BLaER1 treated with 17β-estradiol and CSF1 and Interleukin-3, amounts not matched to agents 10 nM and 100 nM (cell line): ENCODE data around the gene ARHGEF1.

Experiments used
- H3K27ac ChIP-seq, 11 experiments: shearing (Covaris generic); formaldehyde crosslinking; 2 replicates each; pipeline ENCODE4 v1.8.1; 2022
- H3K27me3 ChIP-seq, 11 experiments: shearing (Covaris generic); formaldehyde crosslinking; 2 replicates each; pipeline ENCODE4 v1.8.1; 2022
- H3K36me3 ChIP-seq, 11 experiments: shearing (Covaris generic); formaldehyde crosslinking; 2 replicates each; pipeline ENCODE4 v1.8.1; 2022
- H3K4me1 ChIP-seq, 10 experiments: shearing (Covaris generic); formaldehyde crosslinking; 2 replicates each; pipeline ENCODE4 v1.8.1; 2022
- H3K4me2 ChIP-seq, 11 experiments: shearing (Covaris generic); formaldehyde crosslinking; 2 replicates each; pipeline ENCODE4 v1.8.1; 2022
- H3K4me3 ChIP-seq, 10 experiments: shearing (Covaris generic); formaldehyde crosslinking; 2 replicates each; pipeline ENCODE4 v1.8.1; 2022
- H3K9ac ChIP-seq, 11 experiments: shearing (Covaris generic); formaldehyde crosslinking; 2 replicates each; pipeline ENCODE4 v1.8.1; 2022
- H3K9me3 ChIP-seq, 11 experiments: shearing (Covaris generic); formaldehyde crosslinking; replicated peaks in 1 of 11; 2 replicates each; pipeline ENCODE4 v1.8.1; 2022
- H4K20me1 ChIP-seq, 11 experiments: shearing (Covaris generic); formaldehyde crosslinking; 2 replicates each; pipeline ENCODE4 v1.8.1; 2022
- Cebpa-rat ChIP-seq, 11 experiments: shearing (Covaris generic); IDR thresholded peaks; 2 replicates each; pipeline ENCODE4 v1.8.1; 2022

Gene ARHGEF1

GRCh38 chr19:41883821-41884733, 1.1 kb downstream of the ARHGEF1 start:
- no peak for TF ChIP-seq Cebpa-rat (IDR thresholded peaks at IDR 0.05)
- Histone ChIP-seq H3K9me3 (no peaks in the 10 kb centered on the region), H3K27me3 (no peaks in the 10 kb centered on the region), H3K4me1 (peaks cover 64 to 83% (median 79%) of the 10 kb centered on the region in 10 experiments), H3K9ac (peak overlapping the region; percentile 86 to 97 (median 95)), H3K4me2 (peak overlapping the region; percentile 82 to 99 (median 98)), H3K4me3 (peak overlapping the region; percentile 73 to 96 (median 88)), H3K36me3 (peaks cover 14 to 52% (median 29%) of the 10 kb centered on the region in 11 experiments), H4K20me1 (peaks cover 46 to 52% (median 48%) of the 10 kb centered on the region in 11 experiments), H3K27ac (peak overlapping the region; percentile 76 to 98 (median 96))

- H4K20me1 ChIP-seq = peaks cover 61 to 79% (median 77%) of the 10 kb centered on the region in 11 experiments
- peak overlapping the region; percentile 61 to 97 (median 86) for H3K9ac ChIP-seq
- peak overlapping the region; percentile 82 to 99 (median 98) for H3K4me2 ChIP-seq
- peaks cover 29 to 64% (median 48%) of the 10 kb centered on the region in 11 experiments for H3K36me3 ChIP-seq
- H3K27ac ChIP-seq = peak overlapping the region in 10 of 11 experiments; percentile 50 to 98 (median 80); a peak in 19 of 22 replicates
- no peaks in the 10 kb centered on the region for H3K27me3 ChIP-seq
- H3K4me3 ChIP-seq = peak overlapping the region in 9 of 10 experiments; percentile 20 to 94 (median 50); a peak in 18 of 20 replicates
- H3K4me1 ChIP-seq = peaks cover 46 to 80% (median 72%) of the 10 kb centered on the region in 10 experiments
- TF ChIP-seq Cebpa-rat (IDR thresholded peaks at IDR 0.05) = no peak
- H3K9me3 ChIP-seq = no peaks in the 10 kb centered on the region
Measured at GRCh38 chr19:41886761-41887710, 4.1 kb downstream of the ARHGEF1 start.

- peak overlapping the region in 8 of 10 experiments; percentile 37 to 94 (median 52); a peak in 16 of 20 replicates for H3K4me3 ChIP-seq
- H3K9ac ChIP-seq = peak overlapping the region; percentile 61 to 97 (median 86); a peak in 21 of 22 replicates
- peak overlapping the region in 10 of 11 experiments; percentile 50 to 98 (median 80); a peak in 19 of 22 replicates for H3K27ac ChIP-seq
Measured at GRCh38 chr19:41887711-41888382, 4.9 kb downstream of the ARHGEF1 start.

GRCh38 chr19:41888926-41889325, 5.9 kb downstream of the ARHGEF1 start:
- H3K27me3 ChIP-seq = no peaks in the 10 kb centered on the region
- peaks cover 62 to 92% (median 87%) of the 10 kb centered on the region in 11 experiments for H4K20me1 ChIP-seq
- peaks cover 38 to 76% (median 58%) of the 10 kb centered on the region in 11 experiments for H3K36me3 ChIP-seq
- peaks cover 42 to 84% (median 75%) of the 10 kb centered on the region in 10 experiments for H3K4me1 ChIP-seq
- H3K9me3 ChIP-seq = no peaks in the 10 kb centered on the region
- peak overlapping the region in 2 of 11 experiments; percentile 29 to 40; a peak in 3 of 22 replicates for H3K27ac ChIP-seq
- no peak overlapping the region; a peak in 1 of 22 replicates for H3K4me2 ChIP-seq
- H3K9ac ChIP-seq = peak overlapping the region in 4 of 11 experiments; percentile 5 to 95 (median 24); a peak in 3 of 22 replicates
- TF ChIP-seq Cebpa-rat (IDR thresholded peaks at IDR 0.05) = no peak
- no peak overlapping the region for H3K4me3 ChIP-seq

More at GRCh38 chr19:41887711-41888382, 4.9 kb downstream of the ARHGEF1 start:
- Histone ChIP-seq H3K36me3 (peaks cover 37 to 72% (median 55%) of the 10 kb centered on the region in 11 experiments), H3K4me2 (peak overlapping the region; percentile 82 to 99 (median 98)), H3K9me3 (no peaks in the 10 kb centered on the region), H4K20me1 (peaks cover 62 to 87% (median 85%) of the 10 kb centered on the region in 11 experiments), H3K27me3 (no peaks in the 10 kb centered on the region), H3K4me1 (peaks cover 42 to 81% (median 73%) of the 10 kb centered on the region in 10 experiments)
- TF ChIP-seq Cebpa-rat (IDR thresholded peaks at IDR 0.05) = no peak

GRCh38 chr19:41889896-41890295, 6.9 kb downstream of the ARHGEF1 start:
- Histone ChIP-seq H3K27me3 (no peaks in the 10 kb centered on the region), H3K36me3 (peaks cover 47 to 85% (median 67%) of the 10 kb centered on the region in 11 experiments), H3K4me2 (no peak overlapping the region), H3K27ac (no peak overlapping the region), H3K4me1 (peaks cover 37 to 79% (median 71%) of the 10 kb centered on the region in 10 experiments), H3K4me3 (no peak overlapping the region), H3K9ac (no peak overlapping the region; a peak in 1 of 22 replicates), H3K9me3 (no peaks in the 10 kb centered on the region), H4K20me1 (peaks cover 56 to 94% (median 87%) of the 10 kb centered on the region in 11 experiments)
- no peak for TF ChIP-seq Cebpa-rat (IDR thresholded peaks at IDR 0.05)

GRCh38 chr19:41890936-41891335, 8.0 kb downstream of the ARHGEF1 start:
- no peak overlapping the region; a peak in 1 of 22 replicates for H3K9ac ChIP-seq
- H3K27me3 ChIP-seq = no peaks in the 10 kb centered on the region
- peaks cover 27 to 68% (median 61%) of the 10 kb centered on the region in 10 experiments for H3K4me1 ChIP-seq
- peaks cover 58 to 85% (median 70%) of the 10 kb centered on the region in 11 experiments for H3K36me3 ChIP-seq
- no peak overlapping the region for H3K4me3 ChIP-seq
- no peak for TF ChIP-seq Cebpa-rat (IDR thresholded peaks at IDR 0.05)
- H4K20me1 ChIP-seq = peaks cover 46 to 94% (median 85%) of the 10 kb centered on the region in 11 experiments
- H3K9me3 ChIP-seq = no peaks in the 10 kb centered on the region
- no peak overlapping the region for H3K27ac ChIP-seq
- H3K4me2 ChIP-seq = 0 out of 22 replicates have a peak overlapping the region, but pooled peaks of 1 of the 11 experiments have one; percentile 29

- no peak for TF ChIP-seq Cebpa-rat (IDR thresholded peaks at IDR 0.05)
- H4K20me1 ChIP-seq = peaks cover 32 to 88% (median 76%) of the 10 kb centered on the region in 11 experiments
- no peaks in the 10 kb centered on the region for H3K27me3 ChIP-seq
- peak overlapping the region in 6 of 11 experiments; percentile 5 to 23 (median 15); a peak in 6 of 22 replicates for H3K27ac ChIP-seq
- H3K36me3 ChIP-seq = peaks cover 64 to 85% (median 74%) of the 10 kb centered on the region in 11 experiments
- no peak overlapping the region for H3K4me3 ChIP-seq
- H3K9me3 ChIP-seq = no peaks in the 10 kb centered on the region
- H3K9ac ChIP-seq = peak overlapping the region in 8 of 11 experiments; percentile 21 to 55 (median 40); a peak in 10 of 22 replicates
- H3K4me1 ChIP-seq = peaks cover 13 to 54% (median 47%) of the 10 kb centered on the region in 10 experiments
- peak overlapping the region in 7 of 11 experiments; percentile 5 to 29 (median 19); a peak in 8 of 22 replicates for H3K4me2 ChIP-seq
Measured at GRCh38 chr19:41892173-41892902, 9.4 kb downstream of the ARHGEF1 start.
